ENCODE results near the gene RFWD3.

The RFWD3 gene

DNA sequence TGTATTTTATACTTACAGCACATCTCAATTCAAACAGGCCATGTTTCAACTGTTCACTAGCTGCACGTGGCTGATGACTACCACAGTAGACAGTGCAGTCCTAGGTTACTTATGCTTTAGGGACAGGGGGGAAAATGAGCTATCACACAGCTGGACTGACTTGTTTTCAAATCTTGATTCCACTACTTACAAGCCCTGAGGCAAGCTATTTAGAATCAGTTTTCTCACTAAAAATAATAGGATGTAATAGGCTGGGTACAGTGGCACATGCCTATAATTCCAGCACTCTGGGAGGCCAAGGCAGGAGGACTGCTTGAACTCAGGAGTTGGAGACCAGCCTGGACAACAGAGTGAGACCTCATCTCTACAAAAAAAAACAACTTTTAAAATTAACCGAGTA lies 70.1 kb downstream of the RFWD3 start:
- TF ChIP-seq CTCF (IDR thresholded peaks at IDR 0.05), result no peak

- TF ChIP-seq CTCF (IDR thresholded peaks at IDR 0.05), result no peak
These were observed 73.8 kb downstream of the RFWD3 start for GRCh38 chr16:74592847-74593246.

DNA sequence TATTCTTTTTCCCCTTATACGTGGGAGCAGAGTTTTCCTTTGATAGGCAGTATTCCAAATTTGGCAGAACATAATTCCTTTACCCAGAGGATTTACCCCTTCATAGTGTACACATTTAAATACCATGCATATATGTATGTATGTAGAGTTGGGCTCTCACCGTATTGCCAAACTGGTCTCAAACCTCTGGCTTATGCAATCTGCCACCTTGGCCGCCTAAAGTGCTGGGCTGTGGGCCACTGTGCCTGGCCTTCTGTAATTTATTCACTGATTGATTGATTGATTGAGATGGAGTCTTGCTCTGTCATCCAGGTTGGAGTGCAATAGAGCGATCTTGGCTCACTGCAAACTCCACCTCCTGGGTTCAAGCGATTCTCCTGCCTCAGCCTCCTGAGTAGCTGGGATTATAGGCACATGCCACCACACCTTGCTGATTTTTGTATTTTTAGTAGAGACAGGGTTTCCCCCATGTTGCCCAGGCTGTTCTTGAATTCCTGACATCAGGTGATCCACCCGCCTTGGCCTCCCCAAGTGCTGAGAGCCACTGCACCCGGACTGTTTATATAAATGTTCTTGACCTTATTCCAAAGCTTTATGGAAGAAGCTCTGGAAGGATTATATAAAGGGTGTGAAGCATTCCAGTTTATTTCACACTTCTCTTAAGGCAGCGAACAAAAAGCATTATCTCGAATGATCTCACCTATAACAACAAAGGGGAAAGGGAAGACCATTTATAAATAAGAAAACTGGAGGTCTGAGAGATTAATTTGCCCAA lies 74.6 kb downstream of the RFWD3 start:
- TF ChIP-seq CTCF (IDR thresholded peaks at IDR 0.05), result no peak

- TF ChIP-seq CTCF (IDR thresholded peaks at IDR 0.05), result no peak
These were observed 79.7 kb downstream of the RFWD3 start for GRCh38 chr16:74586948-74587347.

GRCh38 chr16:74585846-74586443 lies 80.7 kb downstream of the RFWD3 start:
- no peak for TF ChIP-seq CTCF (IDR thresholded peaks at IDR 0.05)

DNA sequence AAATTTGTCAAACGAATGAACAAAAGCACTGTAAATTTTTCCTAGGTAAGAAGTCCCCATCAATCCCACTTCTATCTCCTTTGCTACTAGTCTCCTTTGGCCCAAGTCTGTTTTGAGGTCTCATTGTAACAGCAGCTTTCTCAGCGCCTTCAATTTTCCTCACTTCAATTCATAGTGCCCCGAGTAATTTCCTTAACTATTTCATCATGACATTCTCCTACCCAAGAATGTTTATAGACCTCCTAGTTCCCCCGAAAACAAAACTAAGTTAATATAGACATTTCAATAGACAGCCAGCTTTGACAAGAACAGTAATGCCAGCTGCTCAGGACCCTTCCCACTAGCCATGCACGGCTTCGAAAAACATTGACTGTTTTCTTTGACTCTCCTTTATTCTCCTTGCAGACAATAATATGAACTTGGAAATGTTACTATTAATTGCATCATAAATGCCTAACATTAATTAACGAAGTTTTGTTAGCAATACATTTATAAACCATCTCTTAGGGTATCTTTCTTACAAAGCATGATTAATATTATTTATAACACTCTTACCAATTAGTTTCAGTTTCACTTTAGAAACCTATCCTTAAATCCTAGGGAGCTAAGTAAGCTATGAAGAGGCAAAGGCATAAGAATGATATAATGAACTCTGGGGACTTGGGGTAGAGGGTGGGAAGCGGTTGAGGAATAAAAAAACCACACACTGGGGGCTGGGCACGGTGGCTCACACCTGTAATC lies 82.6 kb downstream of the RFWD3 start:
- no peak for TF ChIP-seq CTCF (IDR thresholded peaks at IDR 0.05)

DNA sequence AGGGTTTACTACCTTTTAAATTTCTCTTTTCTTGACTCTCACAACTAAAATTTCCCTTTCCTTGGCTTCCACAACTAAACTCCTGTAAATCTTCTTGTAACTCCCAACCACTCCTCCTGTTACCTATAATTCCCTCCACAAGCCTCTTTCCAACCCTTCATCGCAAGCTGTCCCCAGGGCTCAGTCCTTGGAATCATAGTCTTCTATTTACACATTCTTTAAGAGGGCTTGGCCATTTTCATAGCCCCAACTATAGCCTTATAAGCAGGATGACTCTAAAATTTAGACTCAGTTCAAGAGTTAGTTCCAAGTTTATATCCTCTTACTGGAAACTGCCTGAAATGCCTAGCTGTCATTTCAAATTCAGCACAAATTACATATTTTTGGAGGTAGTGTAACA lies 83.7 kb downstream of the RFWD3 start:
- TF ChIP-seq CTCF (IDR thresholded peaks at IDR 0.05), result no peak

Data from LNCAP (cell line).